RWPE2 (cell line): ENCODE data around the gene P2RY14.

Source experiments
- ATAC-seq: fragments of 200-7000 bp; cut with Tn5 transposase; 3 replicates; pipeline ENCODE4 v1.9.1; 2021; ENCODE audit warnings: low read depth
- DNase-seq: peaks from one replicate; pipeline ENCODE4 v3.0.0-alpha.2; 2020; ENCODE audit warnings: low spot score
- H3K27ac ChIP-seq: fragments of 450-650 bp; 2 replicates; pipeline ENCODE4 v1.5.1; 2017; ENCODE audit warnings: mild to moderate bottlenecking; ENCODE audit not compliant: poor library complexity, severe bottlenecking
- H3K27me3 ChIP-seq: fragments of 250-450 bp; sonication (Bioruptor Pico); 2 replicates; pipeline ENCODE4 v1.5.1; 2021; ENCODE audit warnings: mild to moderate bottlenecking, moderate library complexity; ENCODE audit not compliant: insufficient read depth, poor library complexity, severe bottlenecking
- H3K36me3 ChIP-seq: fragments of 250-450 bp; sonication (Bioruptor Pico); 2 replicates; pipeline ENCODE4 v1.5.1; 2020; ENCODE audit warnings: low read depth, mild to moderate bottlenecking, moderate library complexity
- H3K4me1 ChIP-seq: fragments of 250-450 bp; sonication (Bioruptor Pico); 2 replicates; pipeline ENCODE4 v1.5.1; 2021; ENCODE audit warnings: mild to moderate bottlenecking, moderate library complexity; ENCODE audit not compliant: insufficient read depth, poor library complexity, severe bottlenecking
- H3K4me3 ChIP-seq: fragments of 250-450 bp; sonication (Bioruptor Pico); 2 replicates; pipeline ENCODE4 v1.5.1; 2021; ENCODE audit warnings: mild to moderate bottlenecking, moderate library complexity; ENCODE audit not compliant: severe bottlenecking
- H3K9me3 ChIP-seq: fragments of 250-450 bp; sonication (Bioruptor Pico); 2 replicates; pipeline ENCODE4 v1.5.1; 2021; ENCODE audit warnings: mild to moderate bottlenecking, moderate library complexity; ENCODE audit not compliant: severe bottlenecking
- TF ChIP-seq, protein P1 (sequence below): fragments of 450-650 bp; IDR thresholded peaks from one replicate; pipeline ENCODE4 v1.5.1; 2017; ENCODE audit warnings: mild to moderate bottlenecking, moderate library complexity; ENCODE audit not compliant: poor library complexity, severe bottlenecking

The P2RY14 gene

DNA sequence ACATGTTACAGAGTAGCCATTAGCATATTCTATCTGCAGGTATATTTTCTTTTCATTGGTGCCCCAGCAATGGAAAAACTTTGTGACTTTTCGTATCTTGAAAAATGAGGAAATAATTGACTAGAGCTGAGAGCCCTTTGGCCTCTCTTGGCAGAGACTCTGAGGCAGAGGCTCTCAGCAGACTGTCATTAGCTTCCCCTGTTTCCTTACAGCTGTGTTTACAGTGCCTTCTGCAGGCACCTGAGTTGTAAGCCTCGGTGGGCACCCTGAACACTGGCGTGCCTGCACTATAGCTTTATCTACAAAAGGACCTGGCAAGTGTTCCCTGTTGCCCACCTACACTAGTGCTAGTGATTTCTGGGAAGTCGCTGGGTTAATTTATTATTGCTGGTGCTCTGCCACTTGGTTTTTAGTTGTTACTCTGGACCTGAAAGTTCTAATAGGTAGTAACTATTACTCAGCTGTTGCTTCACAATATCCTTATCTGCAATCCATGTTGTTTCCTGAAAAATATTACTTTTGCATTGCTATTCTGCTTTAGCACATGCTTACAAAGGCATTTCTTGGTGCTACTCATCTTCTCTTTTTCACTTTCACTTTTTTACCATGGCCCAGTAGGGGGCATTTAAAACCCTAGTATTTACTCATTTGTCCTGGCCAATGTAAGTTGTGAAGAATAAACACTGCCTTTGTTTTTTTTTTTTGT, 67.5 kb downstream of the P2RY14 start:
- ATAC-seq, result no peak
- TF ChIP-seq, protein P1, sequence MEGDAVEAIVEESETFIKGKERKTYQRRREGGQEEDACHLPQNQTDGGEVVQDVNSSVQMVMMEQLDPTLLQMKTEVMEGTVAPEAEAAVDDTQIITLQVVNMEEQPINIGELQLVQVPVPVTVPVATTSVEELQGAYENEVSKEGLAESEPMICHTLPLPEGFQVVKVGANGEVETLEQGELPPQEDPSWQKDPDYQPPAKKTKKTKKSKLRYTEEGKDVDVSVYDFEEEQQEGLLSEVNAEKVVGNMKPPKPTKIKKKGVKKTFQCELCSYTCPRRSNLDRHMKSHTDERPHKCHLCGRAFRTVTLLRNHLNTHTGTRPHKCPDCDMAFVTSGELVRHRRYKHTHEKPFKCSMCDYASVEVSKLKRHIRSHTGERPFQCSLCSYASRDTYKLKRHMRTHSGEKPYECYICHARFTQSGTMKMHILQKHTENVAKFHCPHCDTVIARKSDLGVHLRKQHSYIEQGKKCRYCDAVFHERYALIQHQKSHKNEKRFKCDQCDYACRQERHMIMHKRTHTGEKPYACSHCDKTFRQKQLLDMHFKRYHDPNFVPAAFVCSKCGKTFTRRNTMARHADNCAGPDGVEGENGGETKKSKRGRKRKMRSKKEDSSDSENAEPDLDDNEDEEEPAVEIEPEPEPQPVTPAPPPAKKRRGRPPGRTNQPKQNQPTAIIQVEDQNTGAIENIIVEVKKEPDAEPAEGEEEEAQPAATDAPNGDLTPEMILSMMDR, result no peak
- H3K9me3 ChIP-seq, result no peaks in the 10 kb centered on the region
- no peak overlapping the region for H3K27ac ChIP-seq
- no peak for DNase-seq
- peaks cover 13% of the 10 kb centered on the region for H3K4me1 ChIP-seq
- no peak overlapping the region for H3K4me3 ChIP-seq
- H3K27me3 ChIP-seq, result no peaks in the 10 kb centered on the region
- no peaks in the 10 kb centered on the region for H3K36me3 ChIP-seq

DNA sequence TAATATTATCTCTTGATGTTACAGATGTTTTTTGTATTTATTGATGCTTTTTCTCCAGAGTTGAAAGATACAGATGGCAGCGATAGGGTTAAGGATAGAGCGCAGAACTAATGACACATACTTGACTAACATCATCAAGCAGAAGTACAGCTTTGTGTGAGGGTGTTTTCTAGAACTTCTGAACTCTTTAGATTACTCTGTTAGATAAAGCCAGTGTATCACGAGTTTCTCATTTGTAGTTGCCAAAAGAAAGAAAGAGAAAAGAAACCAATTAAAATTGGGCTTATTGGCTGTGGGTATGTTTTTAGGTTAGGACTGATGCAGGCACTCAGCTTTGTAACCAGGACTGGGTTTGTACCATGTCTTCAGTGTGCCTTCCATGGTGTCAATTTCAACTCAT, 68.7 kb downstream of the P2RY14 start:
- TF ChIP-seq, protein P1, result no peak
- H3K27me3 ChIP-seq, result no peaks in the 10 kb centered on the region
- no peak overlapping the region for H3K27ac ChIP-seq
- peaks cover 13% of the 10 kb centered on the region for H3K4me1 ChIP-seq
- DNase-seq (no peak), ATAC-seq (peak; percentile 51; the same call in 1 of the 3 replicates)
- no peaks in the 10 kb centered on the region for H3K36me3 ChIP-seq
- H3K4me3 ChIP-seq, result no peak overlapping the region
- H3K9me3 ChIP-seq, result no peaks in the 10 kb centered on the region

DNA sequence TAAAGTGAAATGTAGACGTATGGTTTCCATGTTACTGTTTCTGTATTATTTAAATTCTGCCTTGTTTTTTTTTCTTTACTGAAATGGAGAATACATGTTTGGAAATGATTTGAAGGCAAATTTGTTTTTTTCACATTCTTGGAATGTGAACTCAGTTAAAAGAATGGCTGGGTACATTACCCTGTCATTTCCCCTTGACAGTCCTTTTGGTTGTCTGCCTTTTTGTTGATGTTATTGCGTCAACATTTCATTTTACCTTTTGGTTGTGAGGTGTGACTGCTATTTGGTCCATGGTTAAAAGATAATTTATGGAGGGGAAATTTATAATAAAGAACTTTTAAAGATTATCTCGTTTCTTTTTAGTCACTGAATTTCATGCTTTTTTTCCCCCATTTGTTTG, 72.1 kb downstream of the P2RY14 start:
- no peaks in the 10 kb centered on the region for H3K27me3 ChIP-seq
- no peak for ATAC-seq
- no peak overlapping the region for H3K4me3 ChIP-seq
- no peak overlapping the region for H3K27ac ChIP-seq
- no peaks in the 10 kb centered on the region for H3K36me3 ChIP-seq
- no peak for DNase-seq
- H3K4me1 ChIP-seq, result peaks cover 13% of the 10 kb centered on the region
- H3K9me3 ChIP-seq, result no peaks in the 10 kb centered on the region
- TF ChIP-seq, protein P1, result no peak

DNA sequence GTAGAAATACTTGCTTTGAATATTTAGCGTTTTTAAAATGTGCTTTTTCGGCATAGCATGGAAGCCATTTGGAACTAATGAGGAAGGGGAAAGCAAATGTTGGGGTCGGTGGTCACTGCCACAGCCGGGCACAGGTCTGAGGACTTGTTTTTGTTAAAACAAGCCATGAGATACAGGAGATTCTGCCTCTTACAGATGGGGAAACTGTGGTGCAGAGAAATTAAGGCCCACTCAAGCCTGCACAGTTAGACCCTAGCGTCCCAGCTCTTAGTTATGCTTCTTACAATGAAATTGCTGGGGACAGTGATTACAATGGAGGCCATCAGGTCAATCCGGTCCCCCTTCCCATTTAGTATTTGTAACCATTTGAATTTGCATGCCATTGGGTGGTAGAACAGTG, 72.9 kb downstream of the P2RY14 start:
- Histone ChIP-seq H3K27me3 (no peaks in the 10 kb centered on the region), H3K9me3 (no peaks in the 10 kb centered on the region), H3K27ac (no peak overlapping the region), H3K36me3 (no peaks in the 10 kb centered on the region), H3K4me1 (peaks cover 13% of the 10 kb centered on the region), H3K4me3 (no peak overlapping the region)
- ATAC-seq, result no peak
- TF ChIP-seq, protein P1, result no peak
- no peak for DNase-seq
